ENCODE data around the gene ZNF212. TPM values are rescaled to one million over a fixed set of nuclear protein-coding genes. Genes with fewer than 3 reads are reported as not detected.

The ZNF212 gene
- total RNA-seq, 4 donors from 2014 or later, result 3.7 to 7.5 (median 4.7) TPM

GRCh38 chr7:149293946-149294633 is 54.6 kb downstream of the ZNF212 start:
- H3K4me1 ChIP-seq, result no peaks in the 10 kb centered on the region
- no peak for TF ChIP-seq CTCF (IDR thresholded peaks at IDR 0.05 in 4 of 5, conservative IDR thresholded peaks at IDR 0.05 in 1 of 5)
- no peak for TF ChIP-seq POLR2A (IDR thresholded peaks at IDR 0.05)
- ATAC-seq (no peak), DNase-seq (no peak)
- H3K27me3 ChIP-seq, result no peaks in the 10 kb centered on the region
- peaks cover 0 to 28% of the 10 kb centered on the region in 2 donors for H3K36me3 ChIP-seq
- no peak overlapping the region for H3K4me3 ChIP-seq
- no peaks in the 10 kb centered on the region for H3K9me3 ChIP-seq
- intact Hi-C loops (cut with DNase I; ENCODE audit: low total_unique reads), result no loop called here
- in situ Hi-C loops (cut with MboI; ENCODE audit: low sequenced_read_pairs in 4 of 4), result no loop called here
- no peak overlapping the region for H3K27ac ChIP-seq

GRCh38 chr7:149294634-149295480 is 55.4 kb downstream of the ZNF212 start:
- no peaks in the 10 kb centered on the region for H3K4me1 ChIP-seq
- no peak for DNase-seq
- in situ Hi-C loops (cut with MboI; ENCODE audit: low sequenced_read_pairs in 4 of 4), result no loop called here
- ATAC-seq, result no peak
- H3K9me3 ChIP-seq, result no peaks in the 10 kb centered on the region
- no peak overlapping the region for H3K4me3 ChIP-seq
- H3K36me3 ChIP-seq, result peaks cover 0 to 21% of the 10 kb centered on the region in 2 donors
- intact Hi-C loops (cut with DNase I; ENCODE audit: low total_unique reads), result no loop called here
- no peak overlapping the region for H3K27ac ChIP-seq
- TF ChIP-seq POLR2A (IDR thresholded peaks at IDR 0.05), result no peak
- TF ChIP-seq CTCF (IDR thresholded peaks at IDR 0.05 in 4 of 5, conservative IDR thresholded peaks at IDR 0.05 in 1 of 5), result no peak
- no peaks in the 10 kb centered on the region for H3K27me3 ChIP-seq

- Histone ChIP-seq H3K27ac (no peak overlapping the region), H3K9me3 (no peaks in the 10 kb centered on the region), H3K4me3 (no peak overlapping the region), H3K4me1 (no peaks in the 10 kb centered on the region), H3K36me3 (peaks cover 0 to 21% of the 10 kb centered on the region in 2 donors), H3K27me3 (no peaks in the 10 kb centered on the region)
- no peak for DNase-seq
- in situ Hi-C loops (cut with MboI; ENCODE audit: low sequenced_read_pairs in 4 of 4), result no loop called here
- ATAC-seq, result no peak
- intact Hi-C loops (cut with DNase I; ENCODE audit: low total_unique reads), result no loop called here
- TF ChIP-seq POLR2A (IDR thresholded peaks at IDR 0.05), result no peak
- TF ChIP-seq CTCF (IDR thresholded peaks at IDR 0.05 in 4 of 5, conservative IDR thresholded peaks at IDR 0.05 in 1 of 5), result no peak
These were observed 56.0 kb downstream of the ZNF212 start for GRCh38 chr7:149295481-149295850.

- peaks cover 0 to 21% of the 10 kb centered on the region in 2 donors for H3K36me3 ChIP-seq
- no peak for TF ChIP-seq POLR2A (IDR thresholded peaks at IDR 0.05)
- DNase-seq, result no peak
- intact Hi-C loops (cut with DNase I; ENCODE audit: low total_unique reads), result no loop called here
- H3K27ac ChIP-seq, result no peak overlapping the region
- no peak for ATAC-seq
- in situ Hi-C loops (cut with MboI; ENCODE audit: low sequenced_read_pairs in 4 of 4), result no loop called here
- no peaks in the 10 kb centered on the region for H3K9me3 ChIP-seq
- H3K4me1 ChIP-seq, result no peaks in the 10 kb centered on the region
- no peak overlapping the region for H3K4me3 ChIP-seq
- H3K27me3 ChIP-seq, result no peaks in the 10 kb centered on the region
These were observed 56.9 kb downstream of the ZNF212 start for GRCh38 chr7:149296368-149296767.

- Histone ChIP-seq H3K4me1 (no peaks in the 10 kb centered on the region), H3K36me3 (peaks cover 0 to 21% of the 10 kb centered on the region in 2 donors), H3K4me3 (no peak overlapping the region), H3K27ac (no peak overlapping the region), H3K27me3 (no peaks in the 10 kb centered on the region), H3K9me3 (no peaks in the 10 kb centered on the region)
- intact Hi-C loops (cut with DNase I; ENCODE audit: low total_unique reads), result no loop called here
- no peak for TF ChIP-seq CTCF (IDR thresholded peaks at IDR 0.05 in 4 of 5, conservative IDR thresholded peaks at IDR 0.05 in 1 of 5)
- no peak for TF ChIP-seq POLR2A (IDR thresholded peaks at IDR 0.05)
- ATAC-seq (no peak), DNase-seq (no peak)
- in situ Hi-C loops (cut with MboI; ENCODE audit: low sequenced_read_pairs in 4 of 4), result no loop called here
These were observed 57.7 kb downstream of the ZNF212 start for GRCh38 chr7:149297034-149297755.

Data from gastrocnemius medialis (tissue), 4 donors.